GM12878 (cell line): ENCODE data around the gene GNAO1. TPM values are rescaled to one million over a fixed set of nuclear protein-coding genes. Genes with fewer than 3 reads are reported as not detected.

ENCODE experiments used
- ATAC-seq: fragments of 200-7000 bp; cut with Tn5 transposase; 3 replicates; pipeline ENCODE4 v1.9.1; 2020; ENCODE audit warnings: mild to moderate bottlenecking, moderate library complexity
- BruUV-seq: library from RNA; stranded (reverse); fragments of 400-500 nt; replicated peaks from 2 replicates; lab custom pipeline; 2021; lab: Mats Ljungman, UMichigan
- CTCF ChIA-PET: fragments of 300-600 bp; sonication (Branson Sonifier 250); formaldehyde crosslinking; extraction: SDS; loops from one replicate; lab custom pipeline; 2021; ENCODE audit warnings: inconsistent platforms; lab: Yijun Ruan, JAX
- POLR2A ChIA-PET: fragments of 350-600 bp; formaldehyde crosslinking; extraction: SDS; loops from one replicate; lab custom pipeline; 2021; ENCODE audit warnings: inconsistent platforms; lab: Charles Lee
- RAD21 ChIA-PET: fragments of 300-600 bp; sonication (Branson Sonifier 250); formaldehyde crosslinking; loops from one replicate; lab custom pipeline; 2023; ENCODE audit warnings: antibody characterized with exemption; ENCODE audit not compliant: unreplicated experiment; lab: Charles Lee
- SMC1A ChIA-PET: fragments of 300-600 bp; sonication (Branson Sonifier 250); formaldehyde crosslinking; loops from one replicate; lab custom pipeline; 2023; ENCODE audit not compliant: unreplicated experiment, uncharacterized antibody; lab: Charles Lee
- DNase-seq: peaks from one replicate; pipeline ENCODE4 v3.0.0-alpha.2; 2011; ENCODE audit warnings: low read depth, low spot score
- FAIRE-seq: peaks from 3 replicates; lab custom pipeline; 2011; peaks lifted over from hg19 to GRCh38; lab: Jason Lieb, UNC
- H2AFZ ChIP-seq: 2 replicates; pipeline ENCODE4 v1.6.0; 2011; ENCODE audit warnings: low read depth, low read length, control low read depth; ENCODE audit not compliant: control insufficient read depth
- H3K27ac ChIP-seq: 2 replicates; pipeline ENCODE4 v1.5.1; 2011; ENCODE audit warnings: control low read depth; ENCODE audit not compliant: control insufficient read depth, insufficient read depth
- H3K27me3 ChIP-seq, 2 experiments: replicated peaks in 1 of 2; 2 replicates each; pipeline versions ENCODE4 v1.6.0 to v1.6.1; 2011; ENCODE audit warnings: low read length in 1 of 2; ENCODE audit not compliant: control insufficient read depth in 2 of 2, insufficient read depth in 2 of 2
- H3K36me3 ChIP-seq, 2 experiments: 2 replicates each; pipeline ENCODE4 v1.5.1; 2011; ENCODE audit warnings: low read length in 1 of 2; ENCODE audit not compliant: control insufficient read depth in 2 of 2, insufficient read depth in 2 of 2
- H3K4me1 ChIP-seq: 2 replicates; pipeline ENCODE4 v1.6.1; 2011; ENCODE audit warnings: mild to moderate bottlenecking, low read length, moderate library complexity, mixed read lengths; ENCODE audit not compliant: control insufficient read depth, insufficient read depth
- H3K4me2 ChIP-seq: 2 replicates; pipeline ENCODE4 v1.6.0; 2011; ENCODE audit warnings: control low read depth; ENCODE audit not compliant: control insufficient read depth, insufficient read depth
- H3K4me3 ChIP-seq: fragments of 200-600 bp; sonication (generic); 2 replicates; pipeline ENCODE4 v1.5.1; 2016
- H3K79me2 ChIP-seq: 2 replicates; pipeline ENCODE4 v1.6.0; 2011; ENCODE audit warnings: low read length; ENCODE audit not compliant: control insufficient read depth, insufficient read depth
- H3K9ac ChIP-seq: 2 replicates; pipeline ENCODE4 v1.8.0; 2011; ENCODE audit warnings: low read length, control low read depth, mixed read lengths; ENCODE audit not compliant: control insufficient read depth, insufficient read depth
- H3K9me3 ChIP-seq: replicated peaks from 3 replicates; pipeline ENCODE4 v1.5.1; 2011; ENCODE audit warnings: mild to moderate bottlenecking, low read length; ENCODE audit not compliant: control insufficient read depth, insufficient read depth
- H4K20me1 ChIP-seq: 2 replicates; pipeline ENCODE4 v1.6.0; 2011; ENCODE audit not compliant: control insufficient read depth, insufficient read depth
- ATF2 ChIP-seq: IDR thresholded peaks from 2 replicates; pipeline ENCODE4 v1.6.1; 2012; ENCODE audit warnings: low read length, inconsistent platforms
- BACH1 ChIP-seq: fragments of 450-650 bp; IDR thresholded peaks from 2 replicates; pipeline ENCODE4 v1.6.1; 2017; ENCODE audit warnings: mild to moderate bottlenecking, borderline replicate concordance
- BRCA1 ChIP-seq: IDR thresholded peaks from 2 replicates; pipeline ENCODE4 v1.6.1; 2011; ENCODE audit warnings: low read depth, low read length, improper control_type of control experiment
- CHD1 ChIP-seq: IDR thresholded peaks from 2 replicates; pipeline ENCODE4 v1.6.1; 2012; ENCODE audit warnings: low read depth, low read length, improper control_type of control experiment
- CHD2 ChIP-seq: IDR thresholded peaks from 2 replicates; pipeline ENCODE4 v1.6.1; 2011; ENCODE audit warnings: low read depth, low read length, improper control_type of control experiment, borderline replicate concordance
- FOXK2 ChIP-seq: fragments of 450-650 bp; IDR thresholded peaks from 2 replicates; pipeline ENCODE4 v1.6.1; 2017; ENCODE audit warnings: mild to moderate bottlenecking, moderate library complexity
- HCFC1 ChIP-seq: fragments of 150-350 bp; IDR thresholded peaks from 2 replicates; pipeline ENCODE4 v1.6.1; 2014; ENCODE audit warnings: low read length
- HDAC2 ChIP-seq: fragments of 200-600 bp; sonication (generic); IDR thresholded peaks from 2 replicates; pipeline ENCODE4 v1.6.1; 2017
- MTA3 ChIP-seq: IDR thresholded peaks from 2 replicates; pipeline ENCODE4 v1.6.1; 2012; ENCODE audit warnings: low read length, inconsistent platforms, borderline replicate concordance
- MXI1 ChIP-seq: fragments of 150-350 bp; IDR thresholded peaks from 2 replicates; pipeline ENCODE4 v1.6.1; 2011; ENCODE audit warnings: low read depth, mild to moderate bottlenecking, inconsistent platforms, low read length, improper control_type of control experiment
- NFXL1 ChIP-seq: fragments of 450-650 bp; IDR thresholded peaks from 2 replicates; pipeline ENCODE4 v1.6.1; 2017; ENCODE audit warnings: antibody characterized with exemption, mild to moderate bottlenecking, borderline replicate concordance
- PAX5 ChIP-seq: IDR thresholded peaks from 2 replicates; pipeline ENCODE4 v1.6.1; 2011; ENCODE audit warnings: low read depth, low read length, borderline replicate concordance
- RAD51 ChIP-seq: fragments of 450-650 bp; IDR thresholded peaks from 2 replicates; pipeline ENCODE4 v1.6.1; 2016; ENCODE audit warnings: moderate library complexity, mild to moderate bottlenecking, inconsistent platforms
- REST ChIP-seq: IDR thresholded peaks from 2 replicates; pipeline ENCODE4 v1.6.1; 2012; ENCODE audit warnings: mild to moderate bottlenecking, low read depth, low read length
- SMAD5 ChIP-seq: IDR thresholded peaks from 2 replicates; pipeline ENCODE4 v1.6.1; 2016; ENCODE audit warnings: antibody characterized with exemption, low read depth
- TAF1 ChIP-seq: IDR thresholded peaks from 2 replicates; pipeline ENCODE4 v1.6.1; 2011; ENCODE audit warnings: mild to moderate bottlenecking, low read depth, low read length, borderline replicate concordance
- YY1 ChIP-seq: IDR thresholded peaks from 2 replicates; pipeline ENCODE4 v1.6.1; 2011; ENCODE audit warnings: low read depth, mild to moderate bottlenecking, low read length
- ZNF207 ChIP-seq: fragments of 450-650 bp; IDR thresholded peaks from 2 replicates; pipeline ENCODE4 v1.6.1; 2014; ENCODE audit warnings: antibody characterized with exemption, mild to moderate bottlenecking, borderline replicate concordance
- ZNF622 ChIP-seq: fragments of 450-650 bp; IDR thresholded peaks from 2 replicates; pipeline ENCODE4 v1.6.1; 2017; ENCODE audit warnings: mild to moderate bottlenecking, inconsistent platforms
- WGBS: methylation state at CpG from one replicate; pipeline ENCODE4 v1.1.6; 2016; ENCODE audit warnings: low lambda C conversion rate; ENCODE audit not compliant: insufficient replicate concordance, insufficient coverage; ENCODE audit errors: missing lambda C conversion rate; 5-methylcytosine and 5-hydroxymethylcytosine counted together
- in situ Hi-C: fragments of 300-500 bp; cut with MboI; formaldehyde crosslinking; loops from 9 replicates; pipeline ENCODE4 v1.14.3; 2018; ENCODE audit warnings: mixed read lengths
- intact Hi-C: fragments of 100-400 bp; cut with micrococcal nuclease; formaldehyde crosslinking; loops from one replicate; pipeline ENCODE4 v1.14.2; 2022; ENCODE audit not compliant: unreplicated experiment
- polyA plus RNA-seq, 11 experiments: library from polyadenylated mRNA; depleted of rRNA in 4 of 11; unstranded in 6 of 11; stranded (reverse) in 5 of 11; fragments of >200 nt; fragmentation: Nextera tagmentation in 4 of 11; fragmentation: Illumina TruSeq in 1 of 11; extraction: Ambion mirVana in 4 of 11; extraction: Trizol in 1 of 11; gene quantifications; 1 replicate in 1 of 11; 2 replicates in 10 of 11; pipeline versions ENCODE4 v1.2.1 to v1.2.3, GENCODE V29; 2011 to 2016; ENCODE audit warnings: inconsistent platforms in 2 of 11, missing spikeins in 2 of 11, low read depth in 1 of 11
- total RNA-seq, 4 experiments: library from RNA; depleted of rRNA in 3 of 4; stranded (reverse); fragments of >200 nt in 3 of 4; fragmentation: Illumina TruSeq in 1 of 4; extraction: Trizol in 1 of 4; gene quantifications; 2 replicates each; pipeline versions ENCODE4 v1.2.1 to v1.2.3, GENCODE V29; 2013 to 2021

The GNAO1 gene
- total and polyA plus RNA-seq, 10 of the 15 experiments (the other 5 are each of a cell fraction or from before 2014, with no cell fraction given): 0.05 to 0.28 (median 0.14) TPM; not detected in 6

DNA sequence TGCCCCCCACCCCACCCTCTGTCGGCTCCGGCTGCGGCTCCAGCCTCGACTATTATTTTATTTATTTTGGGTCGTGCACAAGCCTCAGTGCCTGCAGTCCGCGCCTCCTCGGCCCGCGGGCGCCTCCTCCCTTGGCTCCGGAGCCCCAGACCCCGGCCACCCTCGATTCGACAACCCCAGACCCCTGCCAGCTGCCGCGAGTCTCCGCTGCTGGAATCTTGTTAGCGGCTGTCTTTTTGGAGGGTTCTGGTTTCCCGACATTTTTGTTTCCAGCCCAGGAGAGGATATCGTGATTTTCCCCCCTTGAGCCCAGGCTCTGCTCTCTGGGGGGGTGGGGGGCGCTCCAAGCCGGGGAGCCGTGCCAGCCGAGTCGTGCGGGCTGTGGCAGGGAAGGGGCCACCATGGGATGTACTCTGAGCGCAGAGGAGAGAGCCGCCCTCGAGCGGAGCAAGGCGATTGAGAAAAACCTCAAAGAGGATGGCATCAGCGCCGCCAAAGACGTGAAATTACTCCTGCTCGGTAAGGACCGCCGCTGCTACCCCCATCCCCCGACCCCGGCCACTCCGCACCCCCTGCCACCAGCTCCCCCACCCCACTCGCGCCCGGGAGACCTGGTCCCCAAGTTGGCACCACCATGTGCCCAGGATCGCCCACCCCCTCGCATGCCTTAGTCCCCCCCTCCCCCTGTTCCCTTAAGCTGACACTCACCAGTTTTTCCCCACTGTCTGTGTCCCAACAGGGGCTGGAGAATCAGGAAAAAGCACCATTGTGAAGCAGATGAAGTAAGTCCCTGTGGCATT lies 746 bp downstream of the GNAO1 start:
- no peak for ATAC-seq
- DNase-seq: no peak
- Histone ChIP-seq H3K36me3 (no peaks in the 10 kb centered on the region), H3K27me3 (peaks cover 17 to 38% of the 10 kb centered on the region in 2 experiments), H3K27ac (no peak overlapping the region), H3K4me1 (no peaks in the 10 kb centered on the region), H3K9me3 (no peaks in the 10 kb centered on the region; the same call in 2 of the 3 replicates), H3K9ac (no peak overlapping the region), H3K4me2 (no peak overlapping the region), H4K20me1 (no peaks in the 10 kb centered on the region), H3K4me3 (no peak overlapping the region), H2AFZ (no peak overlapping the region), H3K79me2 (no peaks in the 10 kb centered on the region)
- ChIA-PET CTCF (no interaction called here), POLR2A (no interaction called here), RAD21 (interaction anchor here (0.6 kb wide), 1 partner anchor 24 kb away, joined by 3 read pairs; no protein-coding TSS in a partner anchor), SMC1A (no interaction called here)
- TF ChIP-seq CHD2: no peak
- no peak for TF ChIP-seq ATF2
- no peak for TF ChIP-seq SMAD5
- TF ChIP-seq FOXK2: no peak
- TF ChIP-seq CHD1: no peak
- no peak for TF ChIP-seq MTA3
- no peak for TF ChIP-seq TAF1
- no peak for TF ChIP-seq MXI1
- no peak for TF ChIP-seq ZNF622
- no peak for TF ChIP-seq ZNF207
- TF ChIP-seq PAX5: no peak
- no peak for TF ChIP-seq RAD51
- no peak for TF ChIP-seq YY1
- TF ChIP-seq HDAC2: no peak
- TF ChIP-seq BACH1: no peak
- TF ChIP-seq BRCA1: no peak
- no peak for TF ChIP-seq REST
- TF ChIP-seq HCFC1: no peak
- no peak for TF ChIP-seq NFXL1
- FAIRE-seq: no peak
- 11% methylated on average over 34 of the region's 46 CpGs for WGBS
- intact Hi-C loops: no loop called here
- no TSS peak for BruUV-seq
- in situ Hi-C loops: no loop called here
